Activated gamma-delta T cell (primary cell): ENCODE measurements around the gene PTK7.

Experiments
- DNase-seq: peaks from one replicate; lab custom pipeline; 2025; lab: John Stamatoyannopoulos, UW

Gene PTK7

GRCh38 chr6:43180985-43181384 is 104.9 kb downstream of the PTK7 start:
- no peak for DNase-seq

GRCh38 chr6:43181621-43181941 is 105.5 kb downstream of the PTK7 start:
- DNase-seq = no peak

GRCh38 chr6:43181942-43182860 is 106.1 kb downstream of the PTK7 start, which contains the start of gene CUL9:
TSS of gene CUL9 (plus strand) at chr6:43182196. CDS start at chr6:43184311, 2,115 bp downstream.
- peak; percentile 78 for DNase-seq

GRCh38 chr6:43183441-43183840 is 107.3 kb downstream of the PTK7 start:
- DNase-seq = no peak

GRCh38 chr6:43184268-43184985 is 108.3 kb downstream of the PTK7 start:
- DNase-seq = no peak

GRCh38 chr6:43185391-43185985 is 109.4 kb downstream of the PTK7 start:
- no peak for DNase-seq

- DNase-seq = no peak
Observed at GRCh38 chr6:43186019-43186418, 109.9 kb downstream of the PTK7 start.

- DNase-seq = no peak
Observed at GRCh38 chr6:43186706-43187105, 110.6 kb downstream of the PTK7 start.

- no peak for DNase-seq
Observed at GRCh38 chr6:43187821-43188220, 111.7 kb downstream of the PTK7 start.

GRCh38 chr6:43188426-43188825 is 112.3 kb downstream of the PTK7 start:
- DNase-seq = no peak

GRCh38 chr6:43189776-43190304 is 113.7 kb downstream of the PTK7 start:
- DNase-seq = no peak

GRCh38 chr6:43192911-43193310 is 116.8 kb downstream of the PTK7 start:
- DNase-seq = no peak

- no peak for DNase-seq
Observed at GRCh38 chr6:43193929-43194328, 117.8 kb downstream of the PTK7 start.

- DNase-seq = no peak
Observed at GRCh38 chr6:43196337-43196736, 120.2 kb downstream of the PTK7 start.

- no peak for DNase-seq
Observed at GRCh38 chr6:43199912-43200311, 123.8 kb downstream of the PTK7 start.

GRCh38 chr6:43200541-43200940 is 124.4 kb downstream of the PTK7 start:
- DNase-seq = no peak

- no peak for DNase-seq
Observed at GRCh38 chr6:43202451-43202850, 126.3 kb downstream of the PTK7 start.

GRCh38 chr6:43203029-43203717 is 127.1 kb downstream of the PTK7 start:
- DNase-seq = no peak

- DNase-seq = no peak
Observed at GRCh38 chr6:43203718-43204095, 127.6 kb downstream of the PTK7 start.

- DNase-seq = no peak
Observed at GRCh38 chr6:43204271-43205105, 128.4 kb downstream of the PTK7 start.

- no peak for DNase-seq
Observed at GRCh38 chr6:43205849-43206248, 129.7 kb downstream of the PTK7 start.
